Effector CD8-positive, alpha-beta T cell (primary cell): ENCODE results near the gene IGF1R.

Source experiments
- DNase-seq: peaks from one replicate; lab custom pipeline; 2025; lab: John Stamatoyannopoulos, UW

IGF1R gene

GRCh38 chr15:98826658-98827057 lies 178.3 kb downstream of the IGF1R start:
- no peak for DNase-seq

DNA sequence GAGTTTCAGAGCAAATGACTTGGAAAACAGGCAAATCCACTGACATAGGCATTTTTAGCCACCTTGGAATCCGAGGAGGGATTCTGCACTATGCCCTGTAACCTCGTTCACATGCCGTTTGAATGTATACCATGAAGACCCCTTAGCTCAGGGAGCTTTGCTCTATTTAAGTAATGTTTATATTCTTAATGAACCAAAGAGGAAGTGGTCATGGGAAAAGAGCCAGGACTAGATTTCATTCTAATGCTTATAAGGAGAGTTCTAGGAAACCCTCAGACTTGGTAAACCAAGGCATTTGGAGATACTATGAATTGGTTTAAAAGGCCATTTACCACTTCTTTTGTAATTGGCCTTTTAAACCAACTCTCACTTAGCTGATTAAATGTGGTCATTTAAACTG lies 178.9 kb downstream of the IGF1R start:
- no peak for DNase-seq

DNA sequence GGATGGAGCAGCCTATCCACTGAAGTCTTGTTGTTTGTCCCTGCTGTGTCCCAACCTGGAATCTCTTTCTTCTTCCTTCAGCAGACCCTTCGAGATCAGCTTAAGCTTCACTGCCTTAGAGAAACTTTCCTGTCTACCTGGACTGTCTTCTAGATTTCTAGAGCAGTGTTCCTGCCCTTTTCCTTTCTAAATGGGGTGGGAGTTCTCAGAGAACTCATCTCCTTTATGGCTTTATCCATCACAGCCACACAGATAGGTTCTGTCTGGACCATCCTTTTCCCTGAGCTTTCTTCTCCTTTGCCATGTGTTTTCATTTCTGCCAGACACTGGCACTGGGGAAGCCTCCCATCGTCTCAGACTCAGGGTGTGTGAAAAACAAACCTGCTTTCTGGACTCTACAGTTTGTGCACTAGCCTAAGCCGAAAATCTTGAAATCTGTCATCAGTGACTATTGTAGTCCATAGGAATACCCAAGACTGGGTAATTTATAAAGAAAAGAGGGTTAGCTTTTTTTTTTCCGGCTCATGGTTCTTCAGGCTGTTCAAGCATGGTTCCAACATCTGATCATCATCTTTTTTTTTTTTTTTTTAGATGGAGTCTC lies 181.8 kb downstream of the IGF1R start:
- no peak for DNase-seq

GRCh38 chr15:98834976-98835375 lies 186.6 kb downstream of the IGF1R start:
- DNase-seq: no peak

- no peak for DNase-seq
Measured at GRCh38 chr15:98835876-98836275, 187.5 kb downstream of the IGF1R start.

GRCh38 chr15:98838387-98839259 lies 190.3 kb downstream of the IGF1R start:
- DNase-seq: no peak

GRCh38 chr15:98840053-98840452 lies 191.7 kb downstream of the IGF1R start:
- DNase-seq: no peak

GRCh38 chr15:98841419-98841970 lies 193.2 kb downstream of the IGF1R start:
- DNase-seq: no peak

- no peak for DNase-seq
Measured at GRCh38 chr15:98842192-98842972, 194.0 kb downstream of the IGF1R start.

GRCh38 chr15:98842973-98843285 lies 194.6 kb downstream of the IGF1R start:
- no peak for DNase-seq

DNA sequence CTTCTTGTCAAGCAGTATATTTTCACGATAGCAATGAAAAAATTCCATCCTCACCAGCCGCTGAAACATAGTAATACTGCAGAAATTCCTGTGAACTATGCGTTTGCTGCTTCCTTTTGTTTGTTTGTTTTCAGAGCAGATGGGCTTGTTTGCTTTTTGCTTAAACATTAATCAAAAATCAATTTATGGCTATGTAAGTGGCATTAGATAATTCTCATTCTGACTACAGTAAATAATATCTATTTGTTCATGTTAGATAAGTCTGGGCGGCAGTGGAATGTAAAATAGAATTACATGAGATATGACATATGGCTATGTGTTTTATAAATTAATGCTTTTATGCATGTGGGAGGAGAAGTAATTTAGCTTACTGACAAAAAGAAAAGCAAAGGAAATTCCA lies 195.5 kb downstream of the IGF1R start:
- no peak for DNase-seq

DNA sequence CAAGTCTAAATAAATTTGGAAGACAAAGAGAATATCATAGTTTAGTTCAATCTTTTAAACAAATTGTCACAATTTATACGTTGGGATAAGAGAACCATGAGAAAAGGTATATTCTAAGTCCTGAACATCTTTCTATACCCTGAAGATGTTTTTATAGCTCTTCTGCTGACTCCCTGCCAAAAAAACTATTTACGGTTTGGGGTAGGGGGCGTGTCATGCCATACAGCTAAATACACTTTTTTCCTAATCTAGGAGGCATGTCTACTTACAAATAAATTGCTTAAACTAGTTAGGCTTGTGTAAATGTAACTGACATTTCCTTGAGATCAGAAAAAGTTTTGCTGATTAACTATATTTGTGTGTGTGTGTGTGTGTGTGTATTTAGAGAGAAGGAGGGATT lies 195.9 kb downstream of the IGF1R start:
- no peak for DNase-seq

- DNase-seq: no peak
Measured at GRCh38 chr15:98845138-98845884, 197.0 kb downstream of the IGF1R start.

- peak; percentile 41 for DNase-seq
Measured at GRCh38 chr15:98850961-98851572, 202.7 kb downstream of the IGF1R start.

DNA sequence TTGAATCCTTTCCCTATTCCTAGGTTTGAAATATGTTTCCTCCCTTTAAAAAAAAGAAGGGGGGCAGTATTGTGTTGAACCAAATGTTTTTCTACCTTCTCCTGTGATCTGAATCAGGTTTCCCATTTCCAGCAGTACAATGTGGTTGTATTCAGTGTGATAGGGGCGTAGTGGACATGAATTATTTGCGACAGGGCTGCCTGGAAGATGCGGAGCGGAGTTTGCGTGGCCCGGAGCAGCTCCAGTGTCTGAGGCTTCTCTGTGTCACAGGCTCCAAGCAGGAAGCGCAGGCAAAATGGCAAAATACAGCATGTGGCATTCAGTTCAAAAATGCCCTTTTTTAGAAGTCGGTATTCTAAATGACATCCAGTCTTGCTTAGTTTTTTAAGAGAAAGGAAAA lies 204.8 kb downstream of the IGF1R start:
- DNase-seq: peak; percentile 24

DNA sequence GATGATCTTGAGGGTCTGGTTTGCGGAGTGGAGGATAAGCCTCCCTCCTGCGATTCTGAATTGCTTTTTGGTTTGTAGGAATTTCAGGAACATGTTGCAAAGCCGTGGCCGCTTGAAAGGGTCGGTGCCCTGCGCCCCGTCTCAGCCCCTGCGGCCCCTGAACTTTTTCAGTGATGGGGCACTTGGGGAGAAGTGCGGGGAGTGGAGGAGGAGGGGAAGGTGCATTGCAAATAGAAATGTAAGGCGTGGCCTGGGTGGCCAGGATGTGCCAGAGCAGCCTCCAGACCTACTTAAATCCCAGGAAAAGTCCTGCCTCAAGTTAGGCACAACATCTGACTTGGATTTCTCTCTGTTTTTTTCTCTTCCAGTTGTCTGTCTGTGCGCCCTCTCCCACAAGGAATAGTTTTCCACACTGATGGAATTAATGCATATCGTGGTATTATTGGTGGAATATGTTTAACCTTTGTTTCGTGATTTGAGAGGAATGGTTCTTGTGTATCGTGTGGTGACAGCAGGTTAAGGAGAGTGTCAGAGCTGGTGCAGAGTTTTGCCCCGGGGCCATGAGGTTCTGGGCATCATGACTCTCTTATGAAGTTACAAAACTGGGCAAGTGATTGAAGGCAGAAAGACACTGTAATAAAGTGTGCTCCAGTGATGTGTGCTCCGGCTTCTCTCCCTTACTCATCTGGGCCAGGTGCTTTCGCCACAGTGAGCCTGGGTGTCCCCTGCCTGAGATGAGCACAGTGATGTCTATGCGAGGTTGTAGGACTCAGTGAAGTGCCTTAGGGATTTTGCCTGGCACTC lies 205.5 kb downstream of the IGF1R start:
- no peak for DNase-seq

GRCh38 chr15:98854496-98854895 lies 206.2 kb downstream of the IGF1R start:
- no peak for DNase-seq

DNA sequence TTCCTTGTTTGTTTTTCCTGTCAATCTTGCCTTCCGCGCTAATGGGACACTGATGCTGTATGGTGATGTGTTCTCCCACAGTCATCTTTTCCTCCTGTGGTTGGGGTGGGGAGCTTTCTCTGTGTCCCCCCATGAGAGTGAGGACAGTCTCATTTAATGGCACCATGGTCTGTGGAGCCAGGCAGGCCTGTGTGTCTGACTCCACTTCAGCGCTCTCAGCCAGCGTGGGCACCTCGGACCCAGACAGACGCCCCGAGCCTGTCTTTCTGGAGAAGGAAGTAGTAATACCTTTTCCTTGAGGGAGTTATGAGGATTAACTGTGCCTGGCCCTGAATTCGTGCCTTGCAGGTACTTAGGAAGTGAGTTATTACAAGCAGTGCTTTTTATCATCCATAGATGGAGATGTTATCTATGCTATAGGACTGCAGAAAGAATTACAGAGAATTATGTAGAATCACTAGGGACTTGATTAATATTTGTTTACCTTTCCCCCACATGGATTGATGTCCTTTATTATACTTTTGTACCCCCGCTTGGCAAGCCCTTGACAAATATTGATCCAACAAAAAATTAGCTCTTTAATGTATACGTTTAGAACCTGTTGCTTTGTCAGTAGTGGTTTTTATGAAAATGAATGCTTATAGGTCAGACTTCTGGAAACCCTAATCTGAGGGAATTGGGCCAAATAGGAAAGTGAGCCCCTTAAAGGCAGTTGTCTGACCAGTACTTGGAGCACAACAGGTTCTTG lies 206.9 kb downstream of the IGF1R start:
- DNase-seq: no peak

- no peak for DNase-seq
Measured at GRCh38 chr15:98855815-98856531, 207.6 kb downstream of the IGF1R start.
